Astrocyte (in vitro differentiated cells and primary cell): Measurements from ENCODE around the gene FBXO31. TPM values are rescaled to one million over a fixed set of nuclear protein-coding genes. Genes with fewer than 3 reads are reported as not detected.
A peak's percentile ranks its signal among the peaks of the same experiment; 100 is the strongest.

Experiments
- DNase-seq: peaks from one replicate; pipeline ENCODE4 v3.0.0-alpha.2; 2010; ENCODE audit warnings: low read depth
- FAIRE-seq: peaks from 2 replicates; lab custom pipeline; 2011; peaks lifted over from hg19 to GRCh38; lab: Jason Lieb, UNC
- H2AFZ ChIP-seq: 2 replicates; pipeline ENCODE4 v1.6.0; 2012; ENCODE audit warnings: low read depth, low read length, inconsistent platforms
- H3K27ac ChIP-seq: 2 replicates; pipeline ENCODE4 v1.5.1; 2011; ENCODE audit warnings: low read depth, low read length, inconsistent platforms
- H3K27me3 ChIP-seq: 2 replicates; pipeline ENCODE4 v1.6.0; 2011; ENCODE audit warnings: low read length, inconsistent platforms; ENCODE audit not compliant: insufficient read depth
- H3K36me3 ChIP-seq: 2 replicates; pipeline ENCODE4 v1.5.1; 2011; ENCODE audit warnings: low read length, inconsistent platforms; ENCODE audit not compliant: insufficient read depth
- H3K4me1 ChIP-seq: 2 replicates; pipeline ENCODE4 v1.5.1; 2011; ENCODE audit warnings: low read length, inconsistent platforms; ENCODE audit not compliant: insufficient read depth
- H3K4me2 ChIP-seq: 2 replicates; pipeline ENCODE4 v1.6.0; 2012; ENCODE audit warnings: low read length, inconsistent platforms
- H3K4me3 ChIP-seq: 2 replicates; pipeline ENCODE4 v1.5.1; 2011; ENCODE audit warnings: low read depth, mild to moderate bottlenecking, low read length, inconsistent platforms; ENCODE audit not compliant: insufficient read depth
- H3K79me2 ChIP-seq: 2 replicates; pipeline ENCODE4 v1.6.0; 2012; ENCODE audit warnings: mild to moderate bottlenecking, low read length, inconsistent platforms; ENCODE audit not compliant: insufficient read depth
- H3K9ac ChIP-seq: 2 replicates; pipeline ENCODE4 v1.6.0; 2012; ENCODE audit warnings: mild to moderate bottlenecking, low read length, inconsistent platforms
- H3K9me3 ChIP-seq: 2 replicates; pipeline ENCODE4 v1.5.1; 2012; ENCODE audit warnings: low read depth, mild to moderate bottlenecking, low read length, inconsistent platforms; ENCODE audit not compliant: insufficient read depth
- H4K20me1 ChIP-seq: 2 replicates; pipeline ENCODE4 v1.6.0; 2012; ENCODE audit warnings: low read length, inconsistent platforms; ENCODE audit not compliant: insufficient read depth
- H3K27ac Mint-ChIP-seq: one replicate; pipeline ENCODE4 v1.8.0; 2021; ENCODE audit warnings: mild to moderate bottlenecking, mixed read lengths; ENCODE audit not compliant: unreplicated experiment
- H3K27me3 Mint-ChIP-seq: one replicate; pipeline ENCODE4 v1.8.0; 2021; ENCODE audit warnings: low read depth, mixed read lengths; ENCODE audit not compliant: unreplicated experiment
- H3K36me3 Mint-ChIP-seq: one replicate; pipeline ENCODE4 v1.8.0; 2021; ENCODE audit warnings: low read depth, mixed read lengths; ENCODE audit not compliant: unreplicated experiment
- H3K4me1 Mint-ChIP-seq: one replicate; pipeline ENCODE4 v1.8.0; 2021; ENCODE audit warnings: low read depth, mixed read lengths; ENCODE audit not compliant: unreplicated experiment
- H3K4me3 Mint-ChIP-seq: one replicate; pipeline ENCODE4 v1.8.0; 2021; ENCODE audit warnings: mild to moderate bottlenecking, moderate library complexity, mixed read lengths; ENCODE audit not compliant: unreplicated experiment
- H3K9me3 Mint-ChIP-seq: one replicate; pipeline ENCODE4 v1.8.0; 2021; ENCODE audit warnings: mild to moderate bottlenecking, mixed read lengths; ENCODE audit not compliant: unreplicated experiment
- EZH2 ChIP-seq: IDR thresholded peaks from 2 replicates; pipeline ENCODE4 v1.6.1; 2012; ENCODE audit warnings: mild to moderate bottlenecking, low read length, inconsistent platforms; ENCODE audit not compliant: insufficient read depth
- total RNA-seq: library from RNA; stranded (reverse); gene quantifications from 2 replicates; pipeline ENCODE4 v1.2.1, GENCODE V29; 2021
- TF ChIP-seq, protein P1 (sequence below): IDR thresholded peaks from 2 replicates; pipeline ENCODE4 v1.5.1; 2011; ENCODE audit warnings: low read depth, mild to moderate bottlenecking, inconsistent platforms, low read length, moderate library complexity; ENCODE audit not compliant: insufficient read depth

Gene FBXO31
- total RNA-seq, 1 donor from 2014 or later = 34.9 TPM

DNA sequence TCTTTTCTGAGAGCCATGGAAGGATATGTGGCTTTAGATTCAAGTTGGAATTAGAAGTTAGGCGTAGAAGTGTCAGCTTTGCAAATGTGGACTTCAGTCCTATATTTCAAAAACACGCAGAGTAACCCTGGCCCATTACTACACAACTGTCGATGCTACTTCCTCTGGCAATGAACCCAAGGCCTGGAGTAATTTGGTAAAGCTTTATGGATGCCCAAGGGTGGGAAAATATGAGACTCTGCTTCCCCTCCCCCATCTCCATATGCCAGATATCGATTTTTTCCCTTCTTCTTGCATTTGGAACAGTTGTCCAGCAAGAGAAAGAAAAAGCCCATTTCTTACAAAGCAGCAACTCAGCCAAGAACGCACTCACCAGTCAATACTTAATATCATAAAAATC lies 5.7 kb upstream of the FBXO31 start:
- FAIRE-seq = no peak
- Histone ChIP-seq H2AFZ (no peak overlapping the region), H3K9ac (no peak overlapping the region), H3K27ac (no peak overlapping the region), H4K20me1 (peaks cover 16% of the 10 kb centered on the region), H3K4me1 (peaks cover 21% of the 10 kb centered on the region), H3K79me2 (peaks cover 18% of the 10 kb centered on the region), H3K4me2 (no peak overlapping the region), H3K27me3 (no peaks in the 10 kb centered on the region), H3K36me3 (no peaks in the 10 kb centered on the region), H3K4me3 (no peak overlapping the region), H3K9me3 (no peaks in the 10 kb centered on the region)
- Mint-ChIP-seq H3K4me1 (peaks cover 17% of the 10 kb centered on the region), H3K36me3 (peaks cover 3% of the 10 kb centered on the region), H3K27me3 (no peaks in the 10 kb centered on the region), H3K4me3 (peak overlapping the region; percentile 62), H3K27ac (peak overlapping the region; percentile 77), H3K9me3 (no peaks in the 10 kb centered on the region)
- TF ChIP-seq EZH2 = no peak
- TF ChIP-seq, protein P1, sequence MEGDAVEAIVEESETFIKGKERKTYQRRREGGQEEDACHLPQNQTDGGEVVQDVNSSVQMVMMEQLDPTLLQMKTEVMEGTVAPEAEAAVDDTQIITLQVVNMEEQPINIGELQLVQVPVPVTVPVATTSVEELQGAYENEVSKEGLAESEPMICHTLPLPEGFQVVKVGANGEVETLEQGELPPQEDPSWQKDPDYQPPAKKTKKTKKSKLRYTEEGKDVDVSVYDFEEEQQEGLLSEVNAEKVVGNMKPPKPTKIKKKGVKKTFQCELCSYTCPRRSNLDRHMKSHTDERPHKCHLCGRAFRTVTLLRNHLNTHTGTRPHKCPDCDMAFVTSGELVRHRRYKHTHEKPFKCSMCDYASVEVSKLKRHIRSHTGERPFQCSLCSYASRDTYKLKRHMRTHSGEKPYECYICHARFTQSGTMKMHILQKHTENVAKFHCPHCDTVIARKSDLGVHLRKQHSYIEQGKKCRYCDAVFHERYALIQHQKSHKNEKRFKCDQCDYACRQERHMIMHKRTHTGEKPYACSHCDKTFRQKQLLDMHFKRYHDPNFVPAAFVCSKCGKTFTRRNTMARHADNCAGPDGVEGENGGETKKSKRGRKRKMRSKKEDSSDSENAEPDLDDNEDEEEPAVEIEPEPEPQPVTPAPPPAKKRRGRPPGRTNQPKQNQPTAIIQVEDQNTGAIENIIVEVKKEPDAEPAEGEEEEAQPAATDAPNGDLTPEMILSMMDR = no peak
- DNase-seq = no peak

DNA sequence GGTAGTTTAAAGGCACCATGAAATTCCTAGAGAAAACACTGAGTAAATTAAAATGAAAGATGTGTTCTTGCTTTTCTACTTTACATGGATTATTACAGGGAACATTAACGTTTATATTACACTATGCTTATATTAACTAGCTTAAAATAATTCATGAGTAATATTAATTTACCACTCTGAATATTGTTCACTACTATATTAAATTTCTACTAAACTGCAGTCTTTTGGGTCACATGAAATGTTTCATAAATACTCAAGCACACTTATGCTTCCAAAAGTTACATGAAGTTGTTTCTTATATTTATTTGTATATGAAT lies 5.2 kb upstream of the FBXO31 start:
- no peaks in the 10 kb centered on the region for H3K9me3 Mint-ChIP-seq

More for the DNA sequence above, 5.2 kb upstream of the FBXO31 start:
- peak overlapping the region; percentile 94 for H3K27ac Mint-ChIP-seq
- Histone ChIP-seq H3K9ac (peak overlapping the region; percentile 55), H3K4me2 (peak overlapping the region; percentile 67), H2AFZ (peak overlapping the region; percentile 66), H3K4me1 (peaks cover 16% of the 10 kb centered on the region), H3K79me2 (peaks cover 13% of the 10 kb centered on the region), H3K27me3 (no peaks in the 10 kb centered on the region), H3K36me3 (no peaks in the 10 kb centered on the region), H3K27ac (peak overlapping the region; percentile 81), H3K4me3 (peak overlapping the region; percentile 2), H4K20me1 (peaks cover 11% of the 10 kb centered on the region), H3K9me3 (no peaks in the 10 kb centered on the region)
- H3K27me3 Mint-ChIP-seq = no peaks in the 10 kb centered on the region
- peaks cover 17% of the 10 kb centered on the region for H3K4me1 Mint-ChIP-seq
- H3K36me3 Mint-ChIP-seq = peaks cover 3% of the 10 kb centered on the region
- H3K4me3 Mint-ChIP-seq = peak overlapping the region; percentile 54
- FAIRE-seq (no peak), DNase-seq (no peak)
- TF ChIP-seq, protein P1 = no peak
- TF ChIP-seq EZH2 = no peak
